ENCODE measurements around the gene ZAR1L.

The ZAR1L gene

DNA sequence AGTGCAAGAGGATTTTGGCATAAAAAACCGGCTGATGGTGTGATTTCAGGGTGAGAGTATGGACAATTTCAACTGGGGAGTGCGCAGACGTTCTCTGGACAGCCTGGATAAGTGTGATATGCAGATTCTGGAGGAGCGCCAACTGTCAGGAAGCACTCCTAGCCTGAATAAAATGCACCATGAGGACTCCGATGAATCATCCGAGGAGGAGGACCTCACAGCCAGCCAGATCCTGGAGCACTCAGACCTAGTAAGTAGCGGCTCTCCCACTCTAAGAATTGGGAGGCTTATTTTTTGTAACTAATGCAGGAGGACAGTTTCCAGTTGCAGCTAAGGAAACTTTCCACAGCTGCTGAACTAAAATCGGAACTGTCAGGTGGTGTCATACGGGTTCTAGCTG lies 53.6 kb downstream of the ZAR1L start:
- DNase-seq (ENCODE audit: low read depth, low spot score): peak; percentile 86

DNA sequence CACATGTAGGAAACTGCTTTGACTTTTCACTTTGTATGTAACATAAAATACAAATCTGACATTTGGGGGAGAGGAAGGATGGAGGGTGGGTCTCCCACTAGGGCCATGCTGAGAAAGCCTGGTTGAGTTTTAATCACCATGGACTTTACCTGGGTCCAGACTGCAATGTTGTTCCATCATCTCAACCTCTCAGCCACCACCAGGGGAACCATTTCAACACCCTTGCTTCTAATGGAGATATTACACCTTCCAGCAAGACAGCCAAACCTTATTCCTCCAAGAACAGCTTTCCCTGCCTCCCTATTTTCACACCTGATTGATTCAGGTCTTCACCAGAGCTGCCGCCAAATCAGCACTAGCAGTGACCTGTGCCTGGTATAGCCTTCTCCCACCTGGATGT lies 56.0 kb downstream of the ZAR1L start:
- TF ChIP-seq, protein P1, sequence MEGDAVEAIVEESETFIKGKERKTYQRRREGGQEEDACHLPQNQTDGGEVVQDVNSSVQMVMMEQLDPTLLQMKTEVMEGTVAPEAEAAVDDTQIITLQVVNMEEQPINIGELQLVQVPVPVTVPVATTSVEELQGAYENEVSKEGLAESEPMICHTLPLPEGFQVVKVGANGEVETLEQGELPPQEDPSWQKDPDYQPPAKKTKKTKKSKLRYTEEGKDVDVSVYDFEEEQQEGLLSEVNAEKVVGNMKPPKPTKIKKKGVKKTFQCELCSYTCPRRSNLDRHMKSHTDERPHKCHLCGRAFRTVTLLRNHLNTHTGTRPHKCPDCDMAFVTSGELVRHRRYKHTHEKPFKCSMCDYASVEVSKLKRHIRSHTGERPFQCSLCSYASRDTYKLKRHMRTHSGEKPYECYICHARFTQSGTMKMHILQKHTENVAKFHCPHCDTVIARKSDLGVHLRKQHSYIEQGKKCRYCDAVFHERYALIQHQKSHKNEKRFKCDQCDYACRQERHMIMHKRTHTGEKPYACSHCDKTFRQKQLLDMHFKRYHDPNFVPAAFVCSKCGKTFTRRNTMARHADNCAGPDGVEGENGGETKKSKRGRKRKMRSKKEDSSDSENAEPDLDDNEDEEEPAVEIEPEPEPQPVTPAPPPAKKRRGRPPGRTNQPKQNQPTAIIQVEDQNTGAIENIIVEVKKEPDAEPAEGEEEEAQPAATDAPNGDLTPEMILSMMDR (IDR thresholded peaks at IDR 0.05; ENCODE audit: low read depth, low read length): no peak
- in situ Hi-C loops (cut with HindIII; ENCODE audit: low sequenced_read_pairs): no loop called here
- DNase-seq (ENCODE audit: low read depth, low spot score): no peak

More for the DNA sequence above, 53.6 kb downstream of the ZAR1L start:
- in situ Hi-C loops (cut with HindIII; ENCODE audit: low sequenced_read_pairs): no loop called here
- TF ChIP-seq, protein P1 (IDR thresholded peaks at IDR 0.05; ENCODE audit: low read depth, low read length): no peak
- H3K4me3 ChIP-seq (ENCODE audit: low read depth, low read length): no peak overlapping the region

DNA sequence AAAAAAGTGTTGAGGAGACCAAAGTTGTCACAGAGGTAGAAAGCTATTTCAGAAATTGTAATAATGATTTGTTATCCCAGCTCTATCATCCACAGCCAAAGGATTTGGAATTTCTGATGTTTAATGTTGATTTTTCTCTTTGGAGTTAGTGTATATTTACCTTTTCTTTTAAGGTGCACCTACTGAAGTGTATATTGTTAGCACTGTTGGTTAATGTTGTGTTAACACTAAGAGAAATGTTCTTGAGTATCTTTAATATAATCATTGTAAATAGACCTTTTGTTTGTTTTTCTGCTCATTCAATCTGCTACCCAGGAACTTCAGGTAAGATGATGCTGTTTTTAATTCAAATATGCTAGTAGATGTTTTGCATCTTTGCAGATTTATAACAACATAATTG lies 57.5 kb downstream of the ZAR1L start:
- TF ChIP-seq, protein P1 (IDR thresholded peaks at IDR 0.05; ENCODE audit: low read depth, low read length): no peak
- no peak overlapping the region for H3K4me3 ChIP-seq (ENCODE audit: low read depth, low read length)
- no peak for DNase-seq (ENCODE audit: low read depth, low spot score)
- in situ Hi-C loops (cut with HindIII; ENCODE audit: low sequenced_read_pairs): no loop called here

More for the DNA sequence above, 56.0 kb downstream of the ZAR1L start:
- no peak overlapping the region for H3K4me3 ChIP-seq (ENCODE audit: low read depth, low read length)

DNA sequence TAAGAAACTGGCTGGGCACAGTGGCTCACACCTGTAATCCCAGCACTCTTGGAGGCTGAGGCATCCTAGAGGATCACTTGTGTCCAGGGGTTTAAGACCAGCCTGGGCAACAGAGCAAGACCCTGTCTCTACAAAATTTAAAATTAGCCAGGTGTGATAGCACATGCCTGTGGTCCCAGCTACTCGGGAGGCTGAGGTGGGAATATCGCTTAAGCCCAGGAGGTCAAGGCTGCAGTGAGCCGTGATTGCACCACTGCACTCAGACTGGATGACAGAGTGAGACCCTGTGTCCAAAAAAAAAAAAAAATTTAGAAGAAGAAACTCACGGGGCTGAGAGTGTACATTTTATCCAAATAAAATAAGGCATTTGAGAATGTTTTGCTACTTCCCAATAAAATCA lies 58.9 kb downstream of the ZAR1L start:
- TF ChIP-seq, protein P1 (IDR thresholded peaks at IDR 0.05; ENCODE audit: low read depth, low read length): no peak
- in situ Hi-C loops (cut with HindIII; ENCODE audit: low sequenced_read_pairs): no loop called here
- H3K4me3 ChIP-seq (ENCODE audit: low read depth, low read length): no peak overlapping the region
- no peak for DNase-seq (ENCODE audit: low read depth, low spot score)

DNA sequence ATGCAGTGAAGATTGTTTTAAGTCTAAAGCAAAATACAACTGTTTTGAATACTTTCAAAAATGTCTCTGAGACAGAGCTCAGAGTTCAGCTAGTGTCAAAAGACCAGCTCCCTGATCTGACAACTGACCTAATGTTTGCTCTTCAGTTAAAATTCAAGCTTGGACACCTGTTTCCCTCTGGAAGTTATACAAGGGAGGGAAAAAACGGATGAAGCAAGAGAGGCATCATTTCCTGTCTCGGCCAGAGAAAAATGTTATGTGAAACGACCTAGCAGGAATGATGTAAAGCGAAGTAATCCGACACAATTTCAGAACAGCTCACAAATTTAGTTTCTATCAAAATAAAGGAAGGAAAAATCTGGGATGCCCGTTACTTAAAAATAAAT lies 59.4 kb downstream of the ZAR1L start:
- in situ Hi-C loops (cut with HindIII; ENCODE audit: low sequenced_read_pairs): no loop called here
- no peak overlapping the region for H3K4me3 ChIP-seq (ENCODE audit: low read depth, low read length)
- TF ChIP-seq, protein P1 (IDR thresholded peaks at IDR 0.05; ENCODE audit: low read depth, low read length): no peak
- no peak for DNase-seq (ENCODE audit: low read depth, low spot score)

DNA sequence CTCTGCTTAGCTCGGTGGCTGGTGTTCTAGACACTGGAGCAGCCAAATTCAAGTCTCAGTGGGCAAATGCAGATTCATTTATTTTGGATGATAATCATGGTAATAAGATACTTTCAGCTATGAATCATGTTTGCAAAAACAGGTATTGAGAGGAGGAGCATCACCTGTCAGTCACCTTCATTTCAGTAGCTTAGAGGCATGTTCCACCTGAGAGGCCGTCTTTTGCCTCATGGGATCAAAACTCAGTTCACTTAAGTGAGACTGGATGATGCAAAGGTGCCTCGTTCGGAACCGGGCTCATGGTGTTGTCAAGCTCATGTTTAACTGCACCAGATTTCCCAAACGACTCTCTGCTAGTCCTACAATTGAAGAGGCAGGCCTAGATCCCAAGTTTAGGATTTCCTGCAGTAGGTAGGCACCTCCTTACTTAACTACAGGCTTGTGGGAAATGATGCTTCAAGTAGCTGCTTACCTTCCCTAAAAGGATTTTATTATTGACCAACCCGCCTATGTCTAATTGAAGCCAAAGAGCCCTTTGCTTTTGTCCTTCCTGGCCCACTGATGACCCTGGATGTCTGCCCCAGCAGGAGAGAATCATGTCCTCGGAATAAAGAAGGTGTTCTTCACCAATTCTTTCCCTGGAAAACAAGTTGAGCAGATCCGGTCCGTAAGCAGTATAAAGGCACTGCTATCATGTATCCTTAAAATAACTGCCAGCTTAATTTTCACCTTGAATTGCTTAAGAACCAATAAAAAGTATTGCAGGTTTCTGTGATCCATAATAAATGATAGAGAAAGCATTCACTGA lies 60.0 kb downstream of the ZAR1L start:
- no peak for DNase-seq (ENCODE audit: low read depth, low spot score)
- TF ChIP-seq, protein P1 (IDR thresholded peaks at IDR 0.05; ENCODE audit: low read depth, low read length): no peak
- in situ Hi-C loops (cut with HindIII; ENCODE audit: low sequenced_read_pairs): no loop called here
- no peak overlapping the region for H3K4me3 ChIP-seq (ENCODE audit: low read depth, low read length)
